ENCODE results near the gene NCK2.

NCK2 gene

GRCh38 chr2:105736145-105736544 lies 8.6 kb upstream of the NCK2 start:
- no peak for DNase-seq (ENCODE audit: low read depth)

GRCh38 chr2:105737980-105738657 lies 6.6 kb upstream of the NCK2 start:
- no peak for DNase-seq (ENCODE audit: low read depth)

GRCh38 chr2:105738658-105739241 lies 6.0 kb upstream of the NCK2 start:
- no peak for DNase-seq (ENCODE audit: low read depth)

- DNase-seq (ENCODE audit: low read depth) = no peak
These were observed 5.3 kb upstream of the NCK2 start for GRCh38 chr2:105739426-105739825.

GRCh38 chr2:105739944-105740530 lies 4.7 kb upstream of the NCK2 start:
- no peak for DNase-seq (ENCODE audit: low read depth)

- DNase-seq (ENCODE audit: low read depth) = no peak
These were observed 3.5 kb upstream of the NCK2 start for GRCh38 chr2:105741174-105741573.

GRCh38 chr2:105741617-105742016 lies 3.1 kb upstream of the NCK2 start:
- DNase-seq (ENCODE audit: low read depth) = no peak

- no peak for DNase-seq (ENCODE audit: low read depth)
These were observed 412 bp upstream of the NCK2 start for GRCh38 chr2:105744091-105744908.

- DNase-seq (ENCODE audit: low read depth) = no peak
These were observed 1.7 kb downstream of the NCK2 start for GRCh38 chr2:105746177-105747080.

- no peak for DNase-seq (ENCODE audit: low read depth)
These were observed 2.7 kb downstream of the NCK2 start for GRCh38 chr2:105747254-105747894.

GRCh38 chr2:105747991-105748390 lies 3.3 kb downstream of the NCK2 start:
- DNase-seq (ENCODE audit: low read depth) = no peak

- no peak for DNase-seq (ENCODE audit: low read depth)
These were observed 3.9 kb downstream of the NCK2 start for GRCh38 chr2:105748566-105748965.

GRCh38 chr2:105749583-105750400 lies 5.1 kb downstream of the NCK2 start:
- no peak for DNase-seq (ENCODE audit: low read depth)

- DNase-seq (ENCODE audit: low read depth) = no peak
These were observed 6.0 kb downstream of the NCK2 start for GRCh38 chr2:105750735-105751134.

- DNase-seq (ENCODE audit: low read depth) = no peak
These were observed 6.6 kb downstream of the NCK2 start for GRCh38 chr2:105751272-105751671.

GRCh38 chr2:105752691-105753358 lies 8.1 kb downstream of the NCK2 start:
- no peak for DNase-seq (ENCODE audit: low read depth)

GRCh38 chr2:105753380-105753779 lies 8.7 kb downstream of the NCK2 start:
- no peak for DNase-seq (ENCODE audit: low read depth)

- no peak for DNase-seq (ENCODE audit: low read depth)
These were observed 9.3 kb downstream of the NCK2 start for GRCh38 chr2:105754011-105754410.

GRCh38 chr2:105754994-105755393 lies 10.3 kb downstream of the NCK2 start:
- DNase-seq (ENCODE audit: low read depth) = no peak

GRCh38 chr2:105755895-105756294 lies 11.2 kb downstream of the NCK2 start:
- no peak for DNase-seq (ENCODE audit: low read depth)
